NCI-H146 treated with DMSO at 0.1 percent for 48 hours (cell line): ENCODE results near the gene PPM1E.
"Not testable (repeated sequence)": the region's sequence is repeated elsewhere in the genome, so short reads cannot be mapped to it uniquely, and the experiment has no call there.

ENCODE experiments used
- DNase-seq: peaks from one replicate; lab custom pipeline; 2025; ENCODE audit not compliant: unreplicated experiment; lab: John Stamatoyannopoulos, UW

Gene PPM1E

DNA sequence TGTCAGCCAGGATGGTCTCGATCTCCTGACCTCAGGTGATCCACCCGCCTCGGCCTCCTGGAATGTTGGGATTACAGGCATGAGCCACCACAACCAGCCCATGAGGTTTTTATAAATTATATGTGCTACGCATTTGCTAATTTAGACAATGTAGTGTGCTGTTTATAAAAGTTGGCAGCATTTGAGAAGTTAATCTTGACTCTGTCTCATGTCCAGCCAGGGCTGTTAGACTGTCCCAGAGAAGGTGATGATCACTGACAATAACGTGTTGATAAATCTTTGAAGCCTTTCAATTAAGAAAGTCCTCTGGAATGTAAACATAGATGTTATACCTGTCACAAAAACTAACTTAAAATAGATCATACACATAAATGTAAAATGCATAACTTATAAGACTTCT lies 82.0 kb downstream of the PPM1E start:
- no peak for DNase-seq

DNA sequence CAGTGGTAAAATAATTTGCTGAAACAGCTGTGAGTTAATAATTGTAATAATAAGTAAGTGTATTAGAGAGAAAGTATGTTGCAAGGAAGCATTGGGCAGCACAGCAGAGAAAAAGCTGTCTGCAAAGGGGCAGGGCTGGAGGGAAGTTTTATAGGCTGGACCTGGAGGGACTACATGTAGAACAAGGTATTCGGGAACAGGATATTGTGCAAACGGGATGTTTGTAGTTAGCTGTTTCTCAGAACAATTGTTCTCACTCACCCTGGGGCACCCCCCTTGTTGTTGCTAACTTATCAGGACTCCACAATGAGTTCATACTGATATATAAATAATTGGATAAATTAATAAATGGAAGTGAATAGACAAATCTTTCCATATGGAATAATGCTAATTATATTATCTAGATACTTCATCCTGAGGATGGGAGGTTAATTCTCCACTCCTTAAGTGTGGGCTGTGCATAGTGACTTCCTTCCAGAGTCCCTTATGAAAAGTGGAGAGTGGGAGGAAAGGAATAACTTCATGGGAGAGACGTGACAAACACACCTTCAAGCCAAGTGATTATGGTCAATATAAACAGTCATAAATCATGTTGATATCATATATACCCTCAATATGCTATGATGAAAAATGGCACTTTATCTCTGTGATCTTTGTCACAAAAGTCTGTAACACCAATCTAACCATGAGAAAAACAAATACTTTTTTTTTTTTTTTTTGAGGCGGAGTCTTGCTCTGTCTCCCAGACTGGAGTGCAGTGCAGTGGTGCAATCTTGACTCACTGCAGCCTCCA lies 85.4 kb downstream of the PPM1E start:
- DNase-seq = no peak

DNA sequence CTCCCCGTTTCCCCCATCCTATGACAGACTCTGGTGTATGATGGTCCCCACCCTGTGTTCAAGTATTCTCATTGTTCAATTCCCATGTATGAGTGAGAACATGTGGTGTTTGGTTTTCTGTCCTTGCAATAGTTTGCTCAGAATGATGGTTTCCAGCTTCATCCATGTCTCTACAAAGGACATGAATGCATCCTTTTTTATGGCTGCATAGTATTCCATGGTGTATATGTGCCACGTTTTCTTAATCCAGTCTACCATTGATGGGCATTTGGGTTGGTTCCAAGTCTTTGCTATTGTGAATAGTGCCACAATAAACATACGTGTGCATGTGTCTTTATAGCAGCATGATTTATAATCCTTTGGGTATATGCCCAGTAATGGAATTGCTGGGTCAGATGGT lies 90.8 kb downstream of the PPM1E start:
- DNase-seq = not testable (repeated sequence)

DNA sequence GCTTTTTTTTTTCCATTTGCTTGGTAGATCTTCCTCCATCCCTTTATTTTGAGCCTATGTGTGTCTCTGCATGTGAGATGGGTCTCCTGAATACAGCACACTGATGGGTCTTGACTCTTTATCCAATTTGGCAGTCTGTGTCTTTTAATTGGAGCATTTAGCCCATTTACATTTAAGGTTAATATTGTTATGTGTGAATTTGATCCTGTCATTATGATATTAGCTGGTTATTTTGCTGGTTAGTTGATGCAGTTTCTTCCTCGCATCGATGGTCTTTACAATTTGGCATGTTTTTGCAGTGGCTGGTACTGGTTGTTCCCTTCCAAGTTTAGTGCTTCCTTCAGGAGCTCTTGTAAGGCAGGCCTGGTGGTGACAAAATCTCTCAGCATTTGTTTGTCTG lies 94.5 kb downstream of the PPM1E start:
- DNase-seq = not testable (repeated sequence)

DNA sequence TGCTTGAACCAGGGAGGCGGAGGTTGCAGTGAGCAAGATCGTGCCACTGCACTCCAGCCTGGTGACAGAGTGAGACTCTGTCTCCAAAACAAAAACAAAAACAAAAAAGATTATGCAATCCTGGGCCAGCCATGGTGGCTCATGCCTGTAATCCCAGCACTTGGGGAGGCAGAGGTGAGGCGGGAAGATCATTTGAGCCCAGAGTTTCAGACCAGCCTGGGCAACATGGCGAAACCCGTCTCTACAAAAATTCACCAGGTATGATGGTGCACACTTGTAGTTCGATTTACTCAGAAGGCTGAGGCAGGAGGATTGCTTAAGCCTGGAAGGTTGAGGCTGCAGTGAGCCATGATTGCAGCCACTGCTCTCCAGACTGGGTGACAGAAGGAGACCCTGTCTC lies 109.6 kb downstream of the PPM1E start:
- no peak for DNase-seq

DNA sequence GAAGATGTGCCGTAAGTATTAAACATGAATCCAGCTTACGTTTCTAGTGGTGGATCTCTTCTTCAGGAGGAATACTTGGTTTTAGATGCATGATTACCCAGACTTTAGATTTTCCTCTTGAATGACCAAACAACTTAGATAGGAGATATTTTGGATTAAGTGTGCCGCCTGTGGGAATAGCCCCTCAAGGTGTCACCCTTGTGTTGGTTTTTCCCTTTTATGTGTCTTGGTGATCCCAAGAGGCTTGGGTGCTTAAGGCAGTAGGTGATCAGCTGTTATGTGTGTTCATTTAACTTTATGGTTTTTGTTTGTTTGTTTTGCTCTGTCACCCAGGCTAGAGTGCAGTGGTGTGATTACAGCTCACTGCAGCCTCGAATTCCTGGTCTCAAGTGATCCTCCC lies 115.1 kb downstream of the PPM1E start:
- no peak for DNase-seq

DNA sequence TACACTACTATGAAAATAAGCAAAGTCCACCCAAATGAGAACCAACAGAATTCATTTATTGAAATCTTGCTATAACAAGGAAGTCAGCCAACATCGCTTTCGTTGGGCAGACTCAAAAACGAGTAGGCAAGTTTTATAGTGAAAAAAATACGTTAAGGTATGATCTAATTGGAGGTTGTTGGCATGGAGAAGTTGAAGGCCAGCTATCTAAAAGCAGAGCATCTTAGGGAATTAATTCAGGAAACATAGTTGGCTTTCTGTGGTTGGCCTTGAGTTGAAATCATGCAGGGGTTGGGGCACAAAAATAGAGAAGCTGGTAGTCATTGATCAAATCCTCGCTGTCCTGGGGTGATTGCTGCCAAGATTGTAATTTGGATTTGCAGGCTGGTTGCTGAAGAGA lies 118.3 kb downstream of the PPM1E start:
- no peak for DNase-seq

DNA sequence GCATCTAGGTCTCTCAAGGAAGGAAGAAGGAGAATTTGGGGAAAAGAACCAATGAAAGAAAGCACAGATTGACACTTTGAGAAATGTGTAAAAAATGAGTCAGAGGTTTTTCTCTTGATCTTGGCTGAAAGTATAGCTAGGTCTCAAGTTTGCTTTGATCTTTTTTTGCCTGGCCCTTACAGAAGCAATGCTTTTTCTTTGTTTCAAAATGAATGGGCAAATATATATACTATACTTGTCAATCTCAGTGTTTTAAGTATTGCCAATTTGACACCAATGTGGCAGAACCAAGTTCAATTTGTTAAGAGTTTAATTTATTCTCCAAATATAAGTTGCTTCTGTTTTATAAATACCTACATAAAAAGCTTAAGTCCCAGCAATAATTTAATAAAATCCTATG lies 119.6 kb downstream of the PPM1E start:
- DNase-seq = no peak

DNA sequence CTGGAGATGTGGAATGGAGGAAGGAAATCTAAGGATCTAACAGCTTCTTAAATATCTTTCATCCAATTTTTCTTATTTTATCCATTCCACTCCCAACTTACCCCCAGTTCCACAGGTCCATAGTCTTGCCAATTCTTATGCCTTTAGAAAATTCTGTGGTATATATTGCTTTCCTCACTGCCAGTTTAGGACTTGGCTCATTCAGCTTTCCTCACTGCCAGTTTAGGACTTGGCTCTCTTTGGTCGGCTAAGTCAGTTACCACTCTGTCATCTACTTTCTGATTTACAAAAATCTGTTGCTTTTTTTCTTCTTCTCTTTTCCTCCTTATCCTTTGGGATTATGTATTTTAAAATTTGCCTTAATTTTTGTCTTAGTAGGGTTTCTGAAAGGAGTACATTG lies 128.5 kb downstream of the PPM1E start:
- DNase-seq = no peak

DNA sequence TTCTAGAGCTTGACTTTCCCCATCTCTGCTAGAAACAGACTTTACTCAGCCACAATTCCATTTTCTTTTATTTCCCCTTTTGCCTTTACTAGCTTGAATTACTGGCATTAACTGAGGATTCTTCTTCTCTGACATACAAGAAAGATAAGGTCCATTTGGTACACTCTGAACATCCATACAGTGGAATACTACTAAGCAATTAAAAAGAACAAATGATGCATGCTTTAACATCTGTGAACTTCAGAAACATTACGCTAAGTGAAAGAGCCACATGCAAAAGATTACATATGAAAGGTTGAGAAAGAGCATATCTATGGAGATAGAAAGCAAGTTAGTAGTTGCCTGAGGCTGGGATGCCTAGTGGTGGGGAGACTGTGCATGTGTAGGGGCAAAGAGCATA lies 130.9 kb downstream of the PPM1E start:
- no peak for DNase-seq

DNA sequence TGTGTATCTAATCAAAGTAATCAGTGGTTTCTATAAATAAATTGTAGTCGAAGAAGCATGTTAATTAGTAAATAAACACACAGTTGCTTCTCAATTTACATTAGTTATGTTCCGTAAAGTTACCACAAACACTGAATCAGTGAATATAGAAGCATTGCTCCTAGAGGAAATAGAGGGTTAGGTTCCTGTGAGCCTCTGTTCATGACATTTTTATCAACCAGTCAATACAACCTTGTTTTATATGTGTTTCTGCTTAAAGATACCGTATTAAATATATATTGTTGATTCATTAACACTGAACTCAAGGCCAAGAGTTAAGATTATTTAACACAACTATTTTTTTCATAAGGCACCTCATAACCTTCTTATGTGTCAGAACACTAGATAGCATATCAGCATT lies 134.3 kb downstream of the PPM1E start:
- DNase-seq = no peak

DNA sequence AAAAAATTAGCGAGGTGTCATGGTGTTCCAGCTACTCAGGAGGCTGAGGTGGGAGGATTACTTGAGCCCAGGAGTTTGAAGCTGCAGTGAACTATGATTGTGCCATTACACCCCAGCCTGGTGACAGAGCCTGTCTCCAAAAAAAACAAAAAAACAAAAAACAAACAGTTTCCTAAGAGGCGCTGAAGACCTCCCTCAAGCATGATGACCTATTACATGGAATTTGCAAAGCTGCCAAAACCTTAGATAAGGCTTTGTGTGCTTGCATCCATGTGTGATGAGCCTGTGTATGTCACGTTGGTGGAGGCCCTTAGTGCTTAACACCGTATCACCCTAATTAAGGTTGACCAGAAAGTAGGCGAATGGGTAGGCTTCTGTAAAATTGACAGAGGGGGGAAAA lies 143.5 kb downstream of the PPM1E start:
- DNase-seq = no peak

DNA sequence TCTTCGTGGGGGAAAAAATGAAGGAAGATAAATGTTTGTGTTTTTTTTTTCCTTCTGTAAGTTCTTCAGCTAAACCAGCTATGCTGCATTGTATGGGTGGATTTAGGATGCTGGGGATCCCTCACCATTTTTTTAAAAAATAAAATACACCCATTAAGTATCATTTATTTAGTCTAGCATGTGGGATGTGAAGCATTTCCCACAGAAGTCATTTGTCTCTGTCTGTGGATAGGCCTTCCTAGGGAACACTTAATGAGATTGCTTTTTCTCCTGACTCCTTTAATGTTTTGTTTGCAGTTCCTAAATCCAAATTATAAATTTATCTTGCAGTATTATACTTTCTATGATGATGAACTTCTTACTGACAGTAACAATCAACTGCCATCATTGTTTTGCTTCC lies 146.7 kb downstream of the PPM1E start:
- DNase-seq = no peak

DNA sequence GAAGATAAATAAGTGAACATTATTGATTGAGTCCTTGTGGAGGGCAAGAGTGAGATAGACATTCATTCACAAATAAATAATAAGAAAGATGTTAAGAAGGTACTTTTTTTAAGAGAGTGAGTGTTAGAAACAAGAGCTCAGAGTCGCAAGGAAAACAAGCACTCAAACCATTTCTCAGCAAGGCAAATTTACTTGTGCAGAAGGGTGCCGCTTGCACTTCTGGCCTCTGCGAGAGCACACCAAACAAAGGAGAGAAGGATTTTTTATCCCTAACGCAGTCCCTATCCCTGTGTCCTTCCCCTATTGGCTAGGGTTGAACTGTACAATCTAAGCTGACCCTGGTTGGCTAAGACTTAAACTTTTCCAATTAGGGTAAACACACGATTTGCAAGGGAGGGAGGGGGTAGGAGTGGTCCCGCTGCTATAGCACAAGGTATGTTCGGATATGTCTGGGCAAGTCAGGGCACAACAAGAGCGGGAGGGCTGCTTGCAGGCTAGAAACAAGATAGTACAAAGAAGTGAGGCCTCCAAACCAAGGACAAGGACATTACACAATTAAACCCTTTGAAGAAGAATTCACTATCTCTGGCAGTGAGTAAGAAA lies 156.2 kb downstream of the PPM1E start:
- no peak for DNase-seq

DNA sequence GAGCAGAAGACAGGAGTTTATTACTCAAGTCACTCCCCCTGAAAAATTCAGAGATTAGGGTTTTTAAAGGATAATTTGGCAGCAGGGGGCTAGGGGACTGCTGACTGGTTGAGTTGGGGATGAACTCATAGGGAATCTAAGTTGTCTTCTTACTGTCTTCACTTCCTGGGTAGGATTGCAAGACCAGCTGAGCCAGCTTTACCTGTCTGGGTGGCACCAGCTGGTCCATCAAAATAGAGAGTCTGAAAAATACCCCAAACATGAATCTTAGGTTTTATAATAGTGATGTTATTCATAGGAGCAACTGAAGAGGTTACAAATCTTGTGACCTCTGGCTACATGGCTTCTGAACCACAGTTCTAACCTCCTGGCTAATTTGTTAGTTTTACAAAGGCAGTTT lies 157.9 kb downstream of the PPM1E start:
- DNase-seq = no peak

DNA sequence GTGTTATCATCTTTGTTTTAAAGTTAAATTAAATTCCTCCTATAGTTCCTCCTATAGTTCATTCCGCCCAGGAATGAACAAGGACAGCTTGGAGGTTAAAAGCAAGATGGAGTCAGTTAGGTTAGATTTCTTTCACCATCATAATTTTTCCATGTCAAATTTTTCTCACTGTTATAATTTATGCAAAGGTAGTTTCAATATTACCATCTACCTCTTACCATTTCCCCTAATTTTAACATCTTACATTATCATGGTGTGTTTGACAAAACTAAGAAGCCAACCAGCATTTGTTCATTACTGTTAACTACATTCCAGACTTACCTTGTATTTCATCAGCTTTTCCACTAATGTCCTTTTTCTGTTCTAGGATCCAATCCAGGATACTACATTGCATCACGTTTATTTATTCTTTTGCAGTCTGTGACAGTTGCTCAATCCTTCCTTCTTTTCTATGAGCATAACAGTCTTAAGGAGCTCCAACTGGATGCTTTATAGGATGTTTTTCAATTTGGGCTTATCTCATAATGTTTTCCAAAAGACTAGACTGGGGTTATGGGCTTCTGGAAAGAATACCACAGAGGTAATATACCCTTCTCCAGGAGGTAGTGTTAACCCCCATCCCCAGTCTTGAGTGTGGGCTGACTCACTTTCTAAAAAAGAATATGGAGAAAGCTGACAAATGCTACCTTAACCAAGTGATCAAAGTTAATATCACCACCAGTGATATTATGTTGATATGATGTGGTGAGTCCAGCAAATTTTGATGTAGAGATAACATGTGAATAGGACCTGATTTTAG lies 158.5 kb downstream of the PPM1E start:
- DNase-seq = no peak

DNA sequence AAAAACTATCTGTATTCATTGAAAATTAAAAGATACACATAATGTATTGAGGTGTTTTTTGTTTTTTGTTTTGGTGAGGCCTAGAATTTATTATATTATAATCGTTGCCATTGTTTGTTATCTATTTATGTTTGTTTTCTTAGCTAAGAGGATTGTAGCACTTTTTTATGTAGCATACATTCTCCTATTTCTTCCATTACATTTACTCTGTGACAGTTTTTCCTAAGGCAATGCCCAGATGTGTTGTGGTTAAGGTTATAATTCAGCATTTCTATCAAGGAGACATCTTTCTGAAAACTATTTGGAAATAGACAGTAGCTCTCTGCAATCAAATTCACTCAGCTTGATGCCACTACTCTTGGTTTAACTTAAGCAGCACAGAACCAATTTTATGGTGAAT lies 161.6 kb downstream of the PPM1E start:
- no peak for DNase-seq

DNA sequence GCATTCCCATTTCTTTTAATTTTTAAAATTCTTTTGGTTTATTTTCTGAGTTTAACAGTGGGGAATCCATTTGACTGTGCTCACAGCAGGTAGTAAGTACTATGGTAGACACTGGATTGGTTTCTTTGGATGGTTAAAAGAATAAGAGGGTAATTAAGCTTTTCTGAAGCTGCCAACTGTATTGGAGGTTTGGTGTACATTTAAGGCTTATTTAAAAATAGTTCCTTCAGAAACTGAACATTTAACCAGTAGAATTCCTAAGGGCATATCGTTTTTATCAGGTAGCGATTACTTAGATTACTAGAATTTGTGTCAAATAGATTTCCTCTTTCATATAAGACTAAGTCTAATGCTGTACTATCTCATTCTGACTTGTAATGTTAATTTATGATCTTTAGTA lies 162.4 kb downstream of the PPM1E start:
- peak; percentile 79 for DNase-seq

DNA sequence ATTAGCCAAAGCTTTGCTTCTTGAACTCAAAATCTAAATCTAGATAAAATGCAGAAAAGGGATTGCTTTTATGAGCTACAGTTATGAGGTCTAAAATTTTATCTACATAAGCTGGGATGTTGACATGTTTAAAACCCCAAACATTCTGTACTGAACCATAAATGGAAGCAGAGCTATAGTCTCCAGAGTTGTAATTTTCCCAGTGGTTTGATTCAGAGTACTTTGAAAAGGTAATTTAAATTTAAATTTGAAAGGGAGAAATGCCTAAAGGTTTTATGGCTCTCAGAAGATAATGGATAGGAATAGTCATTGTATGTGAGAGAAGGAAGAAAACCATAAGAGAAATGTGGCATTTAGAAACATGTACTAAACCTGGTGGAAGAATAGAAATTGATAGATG lies 163.2 kb downstream of the PPM1E start:
- no peak for DNase-seq

DNA sequence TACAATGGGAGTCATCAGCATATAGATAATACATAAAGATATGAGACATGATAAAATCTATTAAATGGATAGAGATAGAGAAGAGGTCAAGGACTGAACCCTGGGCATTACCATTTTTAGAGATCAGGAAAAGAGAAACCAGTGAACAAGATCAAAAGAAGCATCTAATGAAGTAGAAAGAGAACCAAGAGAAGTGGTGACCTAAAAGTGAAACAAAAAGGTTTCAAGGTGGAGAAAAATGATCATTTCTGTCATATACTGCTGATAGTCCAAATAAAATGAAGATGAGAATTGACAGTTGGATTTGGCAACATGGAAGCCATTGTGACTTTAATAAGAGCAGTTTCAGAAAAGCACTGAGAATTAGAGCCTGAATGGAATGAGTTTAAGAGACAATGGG lies 165.1 kb downstream of the PPM1E start:
- DNase-seq = no peak

DNA sequence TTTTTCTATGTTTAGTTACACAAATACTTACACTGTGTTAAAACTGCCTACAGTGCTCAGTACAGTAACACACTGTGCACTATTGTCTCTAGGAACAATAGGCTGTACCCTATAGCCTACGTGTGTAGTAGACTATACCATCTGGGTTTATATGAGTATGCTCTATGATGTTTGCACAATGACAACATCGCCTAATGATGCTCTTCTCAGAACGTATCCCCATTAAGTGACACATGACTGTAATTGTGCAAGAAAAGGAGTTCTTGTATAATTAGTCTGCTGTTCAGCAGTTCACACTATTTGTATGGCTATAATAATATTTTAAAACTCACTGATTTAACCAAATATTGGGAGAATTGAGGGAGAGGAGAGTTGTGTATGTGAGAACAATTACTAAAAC lies 177.3 kb downstream of the PPM1E start:
- peak; percentile 55 for DNase-seq

DNA sequence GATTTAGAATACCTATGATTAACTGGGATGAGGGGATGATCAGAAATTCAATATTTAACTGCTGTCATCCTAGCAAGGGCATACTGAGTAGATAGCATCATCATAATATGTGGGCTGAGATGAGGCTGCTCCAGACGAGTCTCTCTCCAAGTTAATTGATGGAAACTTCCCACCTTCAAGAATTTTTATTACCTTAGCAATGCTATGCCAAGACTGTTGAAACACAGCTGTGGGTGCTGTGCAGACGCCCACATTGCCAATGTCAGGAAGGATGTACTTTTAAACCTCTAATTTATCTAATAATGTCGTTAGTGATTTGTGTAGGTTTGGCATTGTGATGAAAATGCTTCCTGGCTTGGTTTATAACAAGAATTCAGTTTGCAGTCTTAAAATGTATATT lies 180.6 kb downstream of the PPM1E start:
- no peak for DNase-seq
